Endometrial microvascular endothelial cells (primary cell): ENCODE measurements around the gene RAB44. TPM values are rescaled to one million over a fixed set of nuclear protein-coding genes. Genes with fewer than 3 reads are reported as not detected.

ENCODE experiments used
- in situ Hi-C: cut with HindIII; loops from 2 replicates; pipeline ENCODE4 v1.10.0; 2017; ENCODE audit warnings: low sequenced_read_pairs, low pct_unique_long_range_greater_than_20kb; ENCODE audit errors: inconsistent ontology term
- total RNA-seq: library from RNA; depleted of rRNA; stranded (reverse); fragments of >200 nt; gene quantifications from one replicate; pipeline ENCODE4 v1.2.3, GENCODE V29; 2015; ENCODE audit errors: inconsistent ontology term

Gene RAB44
- total RNA-seq, 1 donor from 2014 or later: not detected

DNA sequence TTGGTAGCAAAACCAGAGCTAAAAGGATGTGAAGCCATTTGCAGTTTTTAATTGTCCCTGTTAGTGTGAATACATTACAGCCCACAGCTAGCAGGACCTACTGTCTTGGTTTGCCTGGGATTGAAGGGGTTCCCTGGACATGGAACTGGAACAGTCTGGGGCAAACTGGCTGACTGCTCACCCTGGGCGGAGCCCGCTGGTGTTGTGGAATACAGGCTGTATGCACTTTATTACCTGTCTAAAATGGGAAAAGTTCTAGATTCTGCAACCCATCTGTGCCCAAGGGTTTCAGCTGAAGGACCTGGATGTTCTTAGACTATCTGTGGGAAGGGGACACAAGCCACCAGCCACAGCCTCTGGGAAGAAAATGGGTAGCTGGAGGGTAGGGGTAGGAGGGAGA, 31.3 kb upstream of the RAB44 start:
- in situ Hi-C loops: no loop called here

DNA sequence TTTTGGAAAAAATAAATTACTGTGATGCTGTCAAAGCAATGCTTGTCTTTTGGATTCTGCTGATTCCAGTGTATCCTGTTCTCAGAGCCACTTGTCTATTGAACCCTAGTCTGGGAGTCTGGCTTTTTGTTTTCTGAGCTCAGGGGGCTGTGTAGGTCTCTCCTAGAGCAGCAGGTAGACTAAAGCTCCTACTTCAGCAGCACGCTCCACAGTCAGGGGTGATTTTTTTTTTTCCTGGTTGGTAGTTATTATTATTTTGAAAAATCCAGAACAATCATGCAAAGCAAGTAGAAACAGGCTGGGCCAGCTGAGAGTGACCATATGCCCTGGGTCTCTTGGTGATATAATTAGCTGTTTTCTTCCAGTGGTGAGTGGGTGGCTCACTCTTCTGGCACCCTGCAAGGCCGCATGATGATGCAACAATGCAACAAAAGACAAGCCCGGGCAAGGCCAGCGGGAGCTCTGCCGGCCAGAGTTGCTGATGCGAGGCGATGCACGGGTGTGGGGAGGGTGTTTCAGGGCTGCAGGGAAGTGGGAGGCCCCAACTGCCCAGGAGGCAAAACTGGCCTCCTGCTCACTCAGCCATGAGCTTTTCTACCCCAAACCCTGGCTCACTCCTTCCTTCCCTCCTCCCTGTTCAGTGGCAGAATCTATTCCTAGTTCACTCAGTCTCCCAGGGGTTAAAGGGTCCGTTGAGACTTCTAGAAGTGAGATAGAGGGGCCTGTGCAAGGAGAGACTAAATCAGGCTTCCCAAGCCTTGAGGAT, 30.6 kb upstream of the RAB44 start:
- in situ Hi-C loops: no loop called here

DNA sequence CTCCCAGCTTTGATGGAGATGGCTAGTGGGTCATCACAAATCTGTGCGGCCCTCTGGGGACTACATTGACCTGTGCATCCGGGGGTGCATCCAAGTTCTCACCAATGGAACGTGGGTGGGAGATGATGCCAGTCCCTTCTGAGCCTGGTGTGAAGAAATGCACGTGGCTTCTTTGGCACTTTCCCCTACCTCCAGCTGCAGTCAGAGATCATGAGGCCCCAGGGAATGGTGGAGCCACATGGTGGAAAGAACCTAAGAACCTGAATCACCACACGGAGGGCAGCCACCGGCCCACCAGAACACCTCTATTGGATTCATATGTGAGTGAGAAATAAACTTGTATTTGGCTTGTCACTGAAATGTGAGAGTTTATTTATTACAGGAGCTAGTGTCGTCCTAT, 29.0 kb upstream of the RAB44 start:
- in situ Hi-C loops: no loop called here

DNA sequence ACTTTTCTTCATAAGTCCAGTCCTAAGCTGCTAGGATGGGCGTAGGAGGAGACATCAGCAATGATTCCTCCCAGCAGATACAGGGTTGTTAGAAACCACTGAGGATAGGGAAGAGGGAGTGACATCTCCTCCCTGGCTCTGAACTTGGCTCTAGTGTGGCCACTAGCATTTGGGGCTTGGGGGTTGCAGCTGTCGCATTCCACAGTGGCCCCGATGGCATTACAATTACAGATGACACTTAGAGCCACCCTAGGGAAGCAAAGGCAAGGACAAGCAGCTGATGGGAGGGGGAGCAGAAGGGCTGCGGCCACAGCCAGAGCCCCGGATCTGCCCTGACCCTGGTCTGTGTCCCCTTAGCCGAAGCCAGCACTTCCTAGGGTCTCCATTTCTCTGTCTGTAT, 28.6 kb upstream of the RAB44 start:
- in situ Hi-C loops: no loop called here

DNA sequence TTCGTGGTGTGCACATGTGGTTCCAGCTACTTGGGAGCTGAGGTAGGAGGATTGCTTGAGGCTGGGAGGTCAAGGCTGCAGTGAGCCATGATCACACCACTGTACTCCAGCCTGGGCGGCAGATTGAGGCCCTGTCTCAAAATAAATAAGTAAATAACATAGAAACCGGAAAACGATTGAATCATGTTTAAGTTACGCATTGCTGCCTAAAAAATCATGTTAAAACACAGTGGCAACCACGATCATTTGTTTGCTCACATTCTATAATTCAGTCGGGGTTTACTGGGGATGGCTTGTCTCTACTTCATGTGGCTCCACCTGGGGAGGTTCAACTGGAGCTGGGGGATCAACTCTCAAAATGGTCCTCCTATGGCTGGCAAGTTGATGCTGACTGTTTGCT, 27.4 kb upstream of the RAB44 start:
- in situ Hi-C loops: no loop called here

DNA sequence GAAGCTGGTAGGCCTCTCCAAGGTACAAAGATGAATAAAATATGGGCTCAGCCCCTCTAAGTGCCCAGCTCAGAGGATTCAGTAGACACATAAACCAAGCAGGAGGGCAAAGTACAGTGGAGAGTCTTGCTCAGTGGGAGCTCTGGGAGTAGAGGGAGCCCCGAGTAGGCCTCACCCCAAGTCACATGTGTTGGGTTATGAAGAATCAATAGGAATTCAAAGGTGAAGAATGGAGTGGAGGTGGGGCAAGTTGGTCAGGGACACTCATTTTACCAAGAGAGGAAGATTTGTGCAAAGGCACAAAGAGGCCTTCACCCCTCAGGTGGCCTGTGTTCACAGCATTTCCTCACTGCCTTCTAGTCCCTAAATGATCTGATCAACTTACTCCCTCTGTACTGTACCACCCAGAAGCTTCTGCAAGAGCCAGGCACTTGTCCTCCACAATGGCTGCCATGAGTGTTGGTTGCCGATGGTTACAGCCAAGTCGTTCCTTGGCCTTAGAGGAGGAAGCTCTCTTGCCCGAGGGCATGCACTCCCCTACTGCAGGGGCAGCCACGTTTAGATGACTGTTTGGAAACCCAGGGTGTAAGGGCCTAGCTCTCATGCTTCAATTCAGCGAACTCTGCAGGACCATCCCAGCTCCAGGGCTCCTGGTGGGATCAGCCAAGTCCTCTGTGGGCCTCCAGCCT, 25.8 kb upstream of the RAB44 start:
- in situ Hi-C loops: no loop called here

- in situ Hi-C loops: no loop called here
Measured at GRCh38 chr6:36673882-36674281, 23.7 kb upstream of the RAB44 start.

DNA sequence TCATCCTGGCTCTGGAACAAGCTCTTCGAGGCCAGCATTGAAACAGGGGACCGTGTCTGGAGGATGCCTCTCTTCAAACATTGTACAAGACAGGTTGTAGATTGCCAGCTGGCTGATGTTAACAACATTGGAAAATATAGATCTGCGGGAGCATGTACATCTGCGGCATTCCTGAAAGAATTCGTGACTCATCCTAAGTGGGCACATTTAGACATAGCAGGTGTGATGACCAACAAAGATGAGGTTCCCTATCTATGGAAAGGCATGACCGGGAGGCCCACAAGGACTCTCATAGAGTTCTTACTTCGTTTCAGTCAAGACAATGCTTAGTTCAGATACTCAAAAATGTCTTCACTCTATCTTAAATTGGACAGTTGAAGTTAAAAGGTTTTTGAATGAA, 22.7 kb upstream of the RAB44 start:
- in situ Hi-C loops: no loop called here

GRCh38 chr6:36676141-36677058, 21.2 kb upstream of the RAB44 start:
- in situ Hi-C loops: no loop called here

DNA sequence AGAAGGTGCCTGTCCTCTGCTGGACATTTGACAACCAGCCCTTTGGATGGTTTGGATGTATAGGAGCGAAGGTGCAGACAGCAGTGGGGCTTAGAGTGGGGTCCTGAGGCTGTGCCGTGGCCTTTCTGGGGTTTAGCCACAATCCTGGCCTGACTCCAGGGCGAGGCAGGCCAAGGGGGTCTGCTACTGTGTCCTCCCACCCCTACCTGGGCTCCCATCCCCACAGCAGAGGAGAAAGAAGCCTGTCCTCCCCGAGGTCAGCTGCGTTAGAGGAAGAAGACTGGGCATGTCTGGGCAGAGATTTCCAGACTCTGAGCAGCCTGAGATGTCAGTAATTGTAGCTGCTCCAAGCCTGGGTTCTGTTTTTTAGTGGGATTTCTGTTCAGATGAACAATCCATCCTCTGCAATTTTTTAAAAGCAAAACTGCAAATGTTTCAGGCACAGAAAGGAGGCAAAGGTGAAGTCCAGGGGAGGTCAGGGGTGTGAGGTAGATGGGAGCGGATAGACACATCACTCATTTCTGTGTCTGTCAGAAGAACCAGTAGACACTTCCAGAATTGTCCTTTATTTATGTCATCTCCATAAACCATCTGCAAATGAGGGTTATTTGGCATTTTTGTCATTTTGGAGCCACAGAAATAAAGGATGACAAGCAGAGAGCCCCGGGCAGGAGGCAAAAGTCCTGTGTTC, 20.4 kb upstream of the RAB44 start:
- in situ Hi-C loops: no loop called here

- in situ Hi-C loops: no loop called here
Measured at GRCh38 chr6:36677753-36678487, 19.7 kb upstream of the RAB44 start.

- in situ Hi-C loops: no loop called here
Measured at GRCh38 chr6:36678488-36679042, 19.1 kb upstream of the RAB44 start, which contains the start of gene CDKN1A. Gene CDKN1A, plus strand, starts transcription at chr6:36678714. Its CDS starts 5,388 bp downstream, at chr6:36684102.

- in situ Hi-C loops: no loop called here
Measured at GRCh38 chr6:36679043-36679833, 18.4 kb upstream of the RAB44 start.

GRCh38 chr6:36682328-36683144, 15.1 kb upstream of the RAB44 start:
- in situ Hi-C loops: no loop called here

- in situ Hi-C loops: no loop called here
Measured at GRCh38 chr6:36683145-36683655, 14.4 kb upstream of the RAB44 start.
